D721Med (cell line): ENCODE results near the gene RAC2.

Source experiments
- DNase-seq: peaks from one replicate; pipeline ENCODE4 v3.0.0; 2011; ENCODE audit warnings: low spot score; ENCODE audit not compliant: insufficient read length
- FAIRE-seq: peaks from 2 replicates; lab custom pipeline; 2011; peaks lifted over from hg19 to GRCh38; lab: Jason Lieb, UNC
- TF ChIP-seq, protein P1 (sequence below): IDR thresholded peaks from 2 replicates; pipeline ENCODE4 v1.5.1; 2012; ENCODE audit warnings: mild to moderate bottlenecking, control low read depth; ENCODE audit not compliant: insufficient read depth; ENCODE audit errors: missing control alignments

Gene RAC2

DNA sequence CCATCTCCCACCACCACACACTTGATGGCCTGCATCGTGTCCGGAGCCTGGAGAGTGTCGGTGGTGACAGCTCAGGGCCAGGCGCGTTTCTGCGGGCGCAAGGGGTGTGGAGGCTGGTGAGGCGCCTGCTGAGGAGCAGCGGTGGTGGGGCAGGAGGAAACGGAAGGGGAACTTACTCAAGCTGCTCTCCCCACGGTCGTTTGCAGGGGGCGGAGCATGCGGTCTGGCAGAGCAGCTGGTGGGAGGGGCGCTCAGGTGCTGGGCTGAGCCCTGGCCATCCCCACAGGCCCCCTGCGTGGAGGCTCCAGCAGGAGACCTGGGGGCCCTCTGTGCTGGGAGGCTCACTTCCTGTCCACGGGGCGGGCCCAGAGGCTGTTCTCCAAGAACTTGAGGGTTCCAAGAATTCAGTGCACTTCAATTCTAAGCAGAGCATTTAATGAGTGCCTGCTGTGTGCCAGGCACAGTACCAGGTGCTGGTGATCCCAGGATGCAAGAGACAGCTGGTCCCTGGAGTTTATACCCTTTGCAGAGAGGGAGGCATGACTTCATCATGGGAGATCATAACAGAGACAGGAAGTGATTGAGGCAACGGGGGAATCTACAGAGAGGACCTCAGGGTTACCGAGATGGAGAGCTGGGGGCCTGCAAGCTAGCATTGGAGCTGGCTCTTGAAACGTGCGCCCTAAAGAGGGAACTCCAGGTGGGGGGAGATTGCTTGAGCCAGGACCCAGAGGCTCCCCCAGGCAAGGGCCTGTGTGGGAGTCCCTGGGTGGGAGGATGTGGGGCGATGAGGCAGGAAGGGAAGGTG, at the start of gene RAC2:
RAC2 (minus strand) TSS at position 156 of the 808 bp plus-strand sequence; CDS start at position 35, 121 bp downstream.
- FAIRE-seq (no peak), DNase-seq (no peak)
- TF ChIP-seq, protein P1, sequence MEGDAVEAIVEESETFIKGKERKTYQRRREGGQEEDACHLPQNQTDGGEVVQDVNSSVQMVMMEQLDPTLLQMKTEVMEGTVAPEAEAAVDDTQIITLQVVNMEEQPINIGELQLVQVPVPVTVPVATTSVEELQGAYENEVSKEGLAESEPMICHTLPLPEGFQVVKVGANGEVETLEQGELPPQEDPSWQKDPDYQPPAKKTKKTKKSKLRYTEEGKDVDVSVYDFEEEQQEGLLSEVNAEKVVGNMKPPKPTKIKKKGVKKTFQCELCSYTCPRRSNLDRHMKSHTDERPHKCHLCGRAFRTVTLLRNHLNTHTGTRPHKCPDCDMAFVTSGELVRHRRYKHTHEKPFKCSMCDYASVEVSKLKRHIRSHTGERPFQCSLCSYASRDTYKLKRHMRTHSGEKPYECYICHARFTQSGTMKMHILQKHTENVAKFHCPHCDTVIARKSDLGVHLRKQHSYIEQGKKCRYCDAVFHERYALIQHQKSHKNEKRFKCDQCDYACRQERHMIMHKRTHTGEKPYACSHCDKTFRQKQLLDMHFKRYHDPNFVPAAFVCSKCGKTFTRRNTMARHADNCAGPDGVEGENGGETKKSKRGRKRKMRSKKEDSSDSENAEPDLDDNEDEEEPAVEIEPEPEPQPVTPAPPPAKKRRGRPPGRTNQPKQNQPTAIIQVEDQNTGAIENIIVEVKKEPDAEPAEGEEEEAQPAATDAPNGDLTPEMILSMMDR: no peak

DNA sequence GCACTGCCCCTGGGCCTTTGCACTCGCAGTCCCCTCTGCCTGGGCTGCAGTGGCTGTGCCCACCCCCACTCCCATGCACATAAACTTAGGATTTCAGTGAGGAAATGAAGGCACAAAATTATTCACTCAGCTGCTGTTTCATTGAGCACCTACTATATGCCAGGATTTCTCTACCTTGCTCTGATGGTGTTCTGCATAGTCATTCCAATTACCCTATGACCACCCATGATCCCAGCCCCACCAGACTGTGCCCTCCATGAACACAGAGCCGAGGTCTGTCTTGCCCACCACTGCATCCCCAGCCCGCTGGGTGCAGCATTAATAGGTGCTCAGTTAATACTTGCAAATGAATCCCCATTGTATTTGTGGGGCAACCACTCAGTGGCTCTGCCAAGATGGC, 49.1 kb upstream of the RAC2 start:
- DNase-seq: no peak
- no peak for FAIRE-seq
- TF ChIP-seq, protein P1: no peak

DNA sequence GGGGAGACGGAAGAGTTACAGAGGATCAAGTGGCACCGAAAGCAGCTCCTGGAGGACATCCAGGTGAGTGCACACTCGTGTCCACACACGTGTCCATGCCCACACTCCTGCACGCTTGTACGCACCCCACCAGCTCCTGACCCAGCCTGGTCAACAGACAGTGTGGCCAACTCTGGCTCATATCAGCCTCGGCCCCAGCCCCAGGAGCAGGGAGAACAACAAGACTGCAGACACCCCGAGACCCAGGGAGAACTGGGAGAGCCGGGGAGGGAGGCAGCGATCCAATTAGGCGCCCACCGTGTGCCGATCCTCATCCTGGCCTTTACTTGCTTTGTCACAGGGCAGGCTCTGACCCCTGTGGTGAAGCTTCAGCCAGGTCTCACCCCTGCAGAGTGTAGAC, 48.6 kb upstream of the RAC2 start:
- FAIRE-seq: no peak
- TF ChIP-seq, protein P1: no peak
- no peak for DNase-seq

DNA sequence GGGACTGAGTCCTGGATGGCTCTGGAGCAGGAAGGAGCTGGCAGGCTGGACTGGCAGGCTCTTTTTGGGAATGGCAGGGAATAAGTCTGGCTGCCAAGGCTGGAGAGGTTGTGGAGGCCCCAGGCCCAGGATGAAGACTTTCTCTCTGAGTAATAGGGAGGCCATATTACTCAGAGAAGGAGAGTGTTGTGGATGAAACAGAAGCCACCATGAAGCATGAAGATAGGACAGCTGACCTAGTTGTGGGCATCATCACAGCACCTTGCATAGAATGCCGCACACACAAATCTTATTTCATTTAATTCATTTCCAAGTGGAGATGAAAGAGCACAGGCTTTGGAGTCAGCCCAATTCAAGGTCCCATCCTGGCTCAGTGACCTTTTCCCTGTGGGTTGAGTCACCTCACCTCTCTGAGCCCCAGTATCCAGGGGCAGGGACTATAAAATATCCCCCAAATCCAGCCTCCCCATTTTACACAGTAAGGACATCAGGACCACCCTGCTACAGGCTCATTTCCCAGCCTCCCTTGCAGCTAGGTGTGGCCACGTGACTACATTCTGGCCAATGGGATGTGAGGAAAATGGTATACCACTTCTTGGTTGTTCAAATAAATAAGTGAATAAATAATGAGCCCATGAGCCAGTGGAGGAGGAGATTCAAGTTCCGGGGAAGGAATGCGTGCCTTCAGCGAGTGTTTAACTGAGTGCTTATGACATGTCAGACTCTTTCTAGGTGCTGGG, 47.7 kb upstream of the RAC2 start:
- FAIRE-seq (no peak), DNase-seq (no peak)
- TF ChIP-seq, protein P1: no peak

DNA sequence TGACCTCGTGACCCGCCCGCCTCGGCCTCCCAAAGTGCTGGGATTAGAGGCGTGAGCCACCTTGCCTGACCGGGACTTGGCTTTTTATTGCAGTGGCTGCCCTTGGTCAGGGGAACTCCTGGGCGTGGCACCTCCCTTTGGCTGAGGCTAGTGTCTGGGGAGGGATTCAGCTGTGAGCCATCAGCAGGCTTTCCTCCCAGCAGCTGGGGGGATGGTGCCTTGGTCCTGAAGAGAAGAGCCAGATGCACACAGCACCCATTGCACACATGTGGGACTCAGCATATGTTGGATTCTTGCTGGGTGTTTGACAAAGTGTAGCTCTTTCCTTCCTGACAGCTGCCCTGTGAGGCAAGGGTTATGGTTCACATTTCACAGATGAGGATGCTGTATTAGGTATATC, 46.7 kb upstream of the RAC2 start:
- DNase-seq (no peak), FAIRE-seq (no peak)
- TF ChIP-seq, protein P1: no peak

DNA sequence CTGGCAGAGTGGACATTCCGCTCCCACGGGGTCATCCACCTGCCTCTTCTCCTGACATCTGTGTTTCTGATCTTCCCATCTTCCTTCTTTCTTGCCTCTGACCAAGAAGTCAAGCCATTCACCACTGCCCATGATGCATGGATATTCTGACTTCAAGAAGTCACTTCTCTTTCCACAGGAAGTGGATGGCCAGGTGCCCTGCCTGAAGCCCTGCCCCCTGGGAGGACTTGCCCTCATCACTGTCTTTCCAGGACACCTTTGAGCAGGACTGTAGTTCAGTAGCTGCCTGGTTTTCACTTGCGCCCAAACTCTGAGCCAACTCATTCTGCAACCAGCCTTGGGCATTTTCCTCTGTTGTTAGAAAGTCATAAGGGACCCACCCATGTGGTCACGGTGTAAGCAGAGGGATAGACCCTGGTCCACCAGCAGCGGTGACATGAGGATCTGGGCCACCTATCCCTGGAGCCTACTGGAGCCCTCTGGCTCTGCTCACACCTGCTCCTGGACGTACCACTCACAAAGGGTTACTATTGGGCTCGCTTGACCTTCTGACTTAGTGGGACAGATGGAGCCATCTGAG, 45.2 kb upstream of the RAC2 start:
- DNase-seq (no peak), FAIRE-seq (no peak)
- TF ChIP-seq, protein P1: no peak
